KG1 (cell line): Measurements from ENCODE around the gene RPS2.

Source experiments
- DNase-seq: peaks from one replicate; lab custom pipeline; 2025; lab: John Stamatoyannopoulos, UW

RPS2 gene

DNA sequence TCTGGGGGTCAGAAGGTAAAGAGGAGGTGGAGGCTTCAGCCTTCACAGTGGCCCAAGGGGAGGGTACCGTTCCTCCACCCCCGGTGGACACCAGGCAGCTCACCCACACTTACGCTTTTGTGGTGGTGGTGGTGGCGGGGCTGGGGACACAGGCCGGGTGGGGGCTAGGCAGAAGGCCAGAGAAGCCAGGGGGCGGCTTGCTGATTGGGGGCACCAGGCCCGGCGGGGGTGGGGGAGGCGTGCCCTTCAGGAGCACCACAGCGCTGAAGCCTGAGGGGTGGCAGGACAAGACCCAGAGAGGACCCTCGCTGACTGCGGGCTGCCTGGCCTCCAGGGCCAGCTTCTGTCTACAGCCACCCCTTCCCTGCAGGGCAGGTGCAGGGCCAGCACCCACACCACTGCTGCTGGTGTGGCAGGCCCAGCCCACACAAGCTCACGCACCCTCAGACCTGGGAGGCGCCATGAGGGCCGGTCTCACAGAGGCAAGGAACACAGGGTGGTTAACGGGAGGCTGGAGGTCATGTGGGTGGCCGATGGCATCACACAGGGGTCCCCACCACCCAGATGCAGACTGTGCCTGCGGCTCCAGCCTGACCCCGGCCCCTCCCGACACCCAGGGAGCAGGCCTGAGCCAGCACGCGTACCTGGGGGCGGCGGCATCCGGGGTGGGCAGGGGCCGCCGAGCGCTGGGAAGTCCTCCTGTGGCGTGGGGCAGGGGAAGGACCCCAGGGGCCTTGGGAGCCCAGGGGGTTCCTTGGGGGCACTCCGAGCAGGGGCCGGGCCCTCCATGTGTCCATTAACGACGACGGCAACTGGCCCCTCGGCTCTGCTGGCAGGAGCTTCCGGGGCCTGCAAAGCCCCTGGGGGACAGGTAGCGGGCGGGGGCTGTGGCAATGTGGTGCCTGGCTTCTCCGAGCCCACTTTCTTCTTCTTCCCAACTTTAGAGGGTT lies 34.5 kb upstream of the RPS2 start:
- no peak for DNase-seq

DNA sequence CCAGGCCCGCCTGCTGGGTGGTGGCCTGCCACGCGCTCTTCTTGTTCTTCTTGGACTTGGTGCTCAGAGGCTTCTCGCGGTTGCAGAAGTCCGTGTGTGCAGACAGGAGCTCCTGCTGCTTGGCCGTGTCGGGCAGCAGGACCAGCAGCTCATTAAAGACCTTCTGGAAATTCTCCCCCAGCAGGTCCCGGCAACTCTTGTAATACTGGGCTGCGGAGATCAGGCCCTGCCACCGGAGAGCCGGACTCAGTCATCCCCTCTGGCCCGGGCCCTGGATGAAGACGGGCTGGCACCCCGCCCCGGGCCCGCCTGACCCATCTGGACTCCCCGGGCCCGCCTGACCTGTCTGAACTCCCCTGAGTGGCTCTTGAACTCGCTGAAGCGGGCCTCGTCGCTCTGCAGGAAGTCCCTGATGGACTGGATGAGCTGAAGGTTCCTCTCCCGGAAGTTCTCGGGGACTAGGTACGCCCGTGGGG lies 33.8 kb upstream of the RPS2 start:
- DNase-seq, result no peak

DNA sequence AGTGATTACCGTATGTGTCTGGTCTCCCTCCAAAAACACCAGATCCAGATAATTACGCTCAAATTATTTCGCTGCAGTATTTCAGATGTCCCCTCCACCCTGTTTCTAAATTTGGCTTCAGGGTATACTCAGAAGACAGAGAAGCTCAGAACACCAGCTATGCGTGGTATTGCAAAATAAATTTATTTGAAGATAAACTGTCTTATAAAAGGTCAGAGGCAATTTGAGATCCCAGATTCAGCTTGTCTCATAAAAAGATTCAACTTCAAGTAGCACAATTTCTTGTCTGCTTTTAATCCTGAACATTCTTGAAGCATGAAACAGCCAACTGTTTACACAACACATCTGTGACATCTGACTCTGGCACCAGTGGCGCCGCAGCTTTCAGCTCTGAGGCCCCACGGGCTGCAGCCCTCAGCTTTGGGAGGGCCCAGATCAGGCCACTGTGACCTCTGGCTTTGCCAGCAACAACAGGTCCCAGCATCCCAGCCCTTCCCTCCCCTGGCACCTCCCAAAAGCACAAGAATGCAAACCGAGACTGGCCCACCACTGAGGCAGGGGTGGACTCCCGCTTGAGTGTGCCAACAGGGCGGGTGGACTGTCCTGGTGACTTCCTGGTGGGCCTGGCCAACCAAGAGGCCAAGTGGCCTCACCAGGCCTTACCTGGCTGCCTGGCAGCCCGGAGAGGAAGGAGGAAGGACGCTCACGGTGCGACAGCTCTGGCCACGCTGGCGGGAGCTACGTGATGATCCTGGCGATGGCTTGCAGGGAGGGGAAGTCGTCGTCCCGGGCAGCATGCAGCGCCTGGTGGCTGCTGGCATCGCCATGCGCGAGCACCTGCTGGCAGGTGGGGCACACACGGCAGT lies 33.1 kb upstream of the RPS2 start:
- no peak for DNase-seq

DNA sequence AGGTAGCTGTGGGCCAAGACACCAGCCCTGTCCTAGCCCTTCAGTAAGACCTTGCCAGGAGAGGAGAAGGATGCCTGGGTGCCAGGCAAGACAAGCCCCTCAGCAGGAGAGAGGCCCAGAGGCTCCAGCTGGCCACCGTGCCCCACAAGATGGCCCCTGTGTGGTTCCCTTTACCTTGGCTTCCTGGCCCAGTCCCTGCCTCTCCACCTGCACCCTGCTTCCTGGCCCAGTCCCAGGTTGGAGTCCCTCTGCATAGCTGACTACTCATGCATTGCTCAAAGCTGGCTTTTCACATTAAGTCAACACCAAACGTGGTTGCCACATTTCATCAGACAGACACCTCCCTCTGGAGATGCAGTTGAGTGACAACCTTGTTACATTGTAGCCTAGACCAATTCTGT lies 29.1 kb upstream of the RPS2 start:
- DNase-seq, result no peak

DNA sequence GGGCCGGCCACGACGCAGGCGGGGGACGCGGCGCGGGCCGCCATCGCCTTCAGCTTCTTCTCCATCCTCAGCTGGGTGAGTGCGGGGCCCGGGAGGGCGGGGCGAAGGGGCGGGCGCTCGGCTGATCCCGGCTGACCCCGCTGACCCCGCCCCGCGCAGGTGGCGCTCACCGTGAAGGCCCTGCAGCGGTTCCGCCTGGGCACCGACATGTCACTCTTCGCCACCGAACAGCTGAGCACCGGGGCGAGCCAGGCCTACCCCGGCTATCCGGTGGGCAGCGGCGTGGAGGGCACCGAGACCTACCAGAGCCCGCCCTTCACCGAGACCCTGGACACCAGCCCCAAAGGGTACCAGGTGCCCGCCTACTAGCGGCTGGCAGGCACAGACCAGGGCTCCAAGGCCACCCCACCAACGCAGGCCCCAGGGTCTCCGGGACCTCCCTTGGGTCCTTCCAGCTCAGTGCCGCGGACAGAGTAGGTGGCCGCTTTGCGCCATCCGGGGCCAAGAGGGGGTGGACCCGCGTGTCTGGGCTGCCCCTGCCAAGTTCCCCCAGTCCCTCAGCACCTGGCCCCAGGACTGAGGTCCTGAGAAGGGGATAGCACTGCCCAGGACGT lies 28.2 kb upstream of the RPS2 start:
- no peak for DNase-seq

DNA sequence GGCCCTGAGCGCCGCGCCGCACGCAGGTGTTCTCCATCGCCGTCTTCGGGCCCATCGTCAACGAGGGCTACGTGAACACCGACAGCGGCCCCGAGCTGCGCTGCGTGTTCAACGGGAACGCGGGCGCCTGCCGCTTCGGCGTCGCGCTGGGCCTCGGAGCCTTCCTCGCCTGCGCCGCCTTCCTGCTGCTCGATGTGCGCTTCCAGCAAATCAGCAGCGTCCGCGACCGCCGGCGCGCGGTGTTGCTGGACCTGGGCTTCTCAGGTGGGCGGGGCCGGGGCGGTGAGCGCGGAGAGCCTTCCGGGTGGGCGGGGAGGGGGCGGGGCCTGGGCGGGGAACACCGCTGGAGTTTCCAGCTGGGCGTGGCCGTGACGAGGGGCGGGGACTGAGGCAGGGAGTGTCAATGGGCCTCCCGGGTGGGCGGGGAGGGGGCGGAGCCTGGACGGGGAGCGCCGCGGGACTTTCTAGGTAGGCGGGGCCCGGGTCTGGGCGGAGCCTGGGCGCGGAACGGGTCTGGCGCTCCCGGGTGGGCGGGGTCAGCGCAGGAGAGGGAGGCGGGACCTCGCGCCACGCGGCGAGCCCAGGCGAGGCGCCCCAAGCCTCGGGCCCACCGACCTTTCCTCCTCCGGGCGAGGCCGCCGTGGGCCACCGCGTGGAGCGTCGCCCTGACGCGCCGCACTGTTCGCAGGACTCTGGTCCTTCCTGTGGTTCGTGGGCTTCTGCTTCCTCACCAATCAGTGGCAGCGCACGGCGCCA lies 27.5 kb upstream of the RPS2 start:
- DNase-seq, result no peak

DNA sequence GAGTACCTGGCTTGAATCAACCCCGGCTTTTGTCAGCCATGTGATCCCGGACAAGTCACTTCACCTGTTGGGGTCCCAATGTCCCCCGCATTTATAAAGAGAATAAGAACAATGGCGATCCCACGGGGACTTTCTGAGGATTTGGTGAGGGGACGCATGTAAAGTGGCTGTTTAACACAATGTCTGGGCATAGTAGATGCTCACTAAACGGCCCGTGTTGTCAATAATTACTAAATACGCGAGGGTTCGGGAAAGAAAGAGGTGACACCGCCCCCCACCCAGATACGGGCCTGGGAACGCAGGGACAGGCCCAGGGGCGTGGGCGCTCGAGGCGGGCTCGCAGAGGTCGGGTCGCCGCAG lies 26.9 kb upstream of the RPS2 start:
- DNase-seq, result no peak

DNA sequence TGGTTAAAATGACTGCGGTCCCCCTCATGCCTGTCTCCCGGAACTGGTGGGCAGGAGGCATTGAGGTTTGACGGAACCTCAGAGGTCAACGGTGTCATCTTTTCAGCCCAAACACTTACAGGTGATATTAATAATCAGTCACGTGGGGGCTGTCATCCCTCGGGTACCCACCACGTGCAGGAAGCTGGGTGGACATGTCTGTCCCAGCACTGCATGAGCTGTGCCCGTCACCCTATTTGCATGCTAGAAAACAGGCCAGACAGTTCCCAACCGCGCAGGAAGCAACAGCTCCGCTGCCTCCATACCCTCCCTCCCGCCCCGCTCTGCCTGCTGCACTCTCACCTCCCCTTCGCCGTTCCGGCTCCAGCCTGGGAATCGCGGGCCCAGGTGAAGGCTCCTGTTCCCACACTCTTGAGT lies 26.5 kb upstream of the RPS2 start:
- DNase-seq, result no peak

DNA sequence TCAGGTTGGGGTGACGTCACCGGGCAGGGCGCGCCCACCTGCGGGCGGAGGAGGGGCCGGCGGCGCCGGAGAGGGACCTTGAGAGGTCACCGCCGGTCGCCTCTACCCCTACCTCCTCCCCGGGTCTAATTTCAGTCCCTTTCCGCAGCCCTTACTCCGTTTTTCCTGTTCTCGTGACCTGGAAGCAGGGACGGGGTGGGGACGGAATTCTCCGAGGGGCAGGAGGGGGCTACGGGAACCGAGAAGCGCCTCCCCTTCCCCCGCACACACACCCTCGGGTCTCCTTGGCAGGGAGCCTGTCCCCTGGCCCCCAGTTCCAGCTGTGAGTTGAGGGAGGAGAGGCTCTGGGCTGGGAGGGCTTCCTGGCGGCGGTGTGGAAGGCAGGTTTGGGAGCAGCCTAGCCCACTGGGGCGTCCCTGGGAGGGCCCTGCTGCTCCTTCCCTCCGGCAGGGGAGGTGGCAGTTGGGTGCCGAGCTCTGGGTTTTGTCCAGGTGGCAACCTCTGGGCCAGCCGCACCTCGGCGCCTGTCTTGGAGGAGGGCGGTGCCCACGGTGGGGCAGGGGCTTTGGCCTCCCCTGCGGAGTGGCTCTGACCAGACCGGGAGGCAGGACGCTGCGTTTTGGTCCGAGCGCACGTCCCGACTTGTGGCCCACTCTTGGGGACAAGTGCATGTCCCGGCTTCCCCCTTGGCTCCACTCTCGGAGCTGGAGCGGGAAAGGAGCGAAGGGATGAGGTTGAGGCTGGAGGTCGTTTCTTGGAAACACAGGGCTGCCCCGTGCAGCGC lies 25.9 kb upstream of the RPS2 start:
- DNase-seq, result no peak

DNA sequence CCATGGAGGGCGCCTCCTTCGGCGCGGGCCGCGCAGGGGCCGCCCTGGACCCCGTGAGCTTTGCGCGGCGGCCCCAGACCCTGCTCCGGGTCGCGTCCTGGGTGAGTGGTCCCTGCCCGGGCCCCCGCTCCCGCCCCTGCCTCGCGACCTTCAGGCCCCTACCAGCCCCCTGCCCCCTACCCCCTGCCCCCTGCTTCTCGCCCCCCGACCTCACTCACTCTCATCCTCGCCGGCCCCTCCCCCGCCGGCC lies 25.4 kb upstream of the RPS2 start:
- DNase-seq, result no peak

DNA sequence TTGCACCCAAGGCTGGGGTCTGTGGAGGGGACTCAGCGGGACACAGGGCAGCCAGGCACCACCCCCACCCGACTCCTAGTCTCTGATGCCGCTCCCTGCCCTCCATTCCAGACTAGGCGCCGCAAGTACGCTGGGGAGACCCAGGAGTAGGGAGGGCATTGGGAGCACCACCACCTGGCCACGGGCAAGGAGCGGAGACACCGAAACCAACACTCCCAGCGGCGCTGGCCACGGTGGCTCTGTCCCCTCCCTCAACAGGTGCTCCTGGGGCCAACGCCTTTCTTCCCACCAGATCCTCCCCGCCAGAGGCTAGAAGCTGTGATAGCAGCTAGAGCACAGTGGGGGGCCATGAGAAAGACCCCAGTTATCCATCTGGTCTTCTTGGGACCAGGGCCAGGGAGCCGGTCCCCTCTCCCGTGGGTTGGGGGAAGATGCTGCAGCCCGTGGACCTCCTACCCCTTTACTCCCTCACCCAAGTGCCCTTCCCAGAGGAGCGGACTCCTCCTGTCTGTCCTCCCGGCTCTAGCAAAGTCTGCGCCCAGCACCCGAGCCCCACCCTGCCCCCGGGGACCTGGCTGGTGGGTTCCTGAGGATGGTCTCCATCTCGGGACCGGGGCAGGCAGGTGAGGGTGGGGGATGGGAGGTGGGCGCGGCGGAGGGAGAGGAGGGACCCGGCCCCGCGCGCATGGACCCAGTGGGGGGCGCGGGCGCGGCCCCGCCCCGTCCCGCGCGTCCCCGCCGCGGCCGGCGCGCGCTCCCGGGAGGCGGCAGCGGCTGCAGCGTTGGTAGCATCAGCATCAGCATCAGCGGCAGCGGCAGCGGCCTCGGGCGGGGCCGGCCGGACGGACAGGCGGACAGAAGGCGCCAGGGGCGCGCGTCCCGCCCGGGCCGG lies 24.8 kb upstream of the RPS2 start, which contains the start of gene SYNGR3:
Gene SYNGR3, plus strand, starts transcription at position 762 of the 892 bp plus-strand sequence. CDS start 133 bp downstream, outside the sequence.
- no peak for DNase-seq

DNA sequence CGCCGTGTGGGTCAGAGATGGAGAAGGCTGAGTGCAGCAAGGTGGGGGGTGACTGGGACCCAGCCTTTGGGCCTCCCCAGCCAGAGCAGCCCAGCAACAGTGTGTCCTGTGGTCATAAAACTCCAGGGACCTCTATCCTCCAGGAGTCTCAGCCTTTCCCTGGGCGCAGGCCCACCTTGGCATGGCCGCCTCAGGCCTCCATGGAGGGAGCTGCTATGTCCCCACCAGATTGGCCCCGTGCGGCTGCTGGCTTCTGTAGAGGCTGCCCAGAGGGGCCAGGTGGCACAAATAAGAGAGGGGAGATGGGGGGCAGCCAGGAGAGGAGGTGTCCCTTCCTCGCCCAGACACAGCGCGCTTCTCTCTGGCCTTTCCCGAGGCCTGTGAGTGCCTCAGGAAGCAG lies 22.6 kb upstream of the RPS2 start:
- DNase-seq, result no peak

DNA sequence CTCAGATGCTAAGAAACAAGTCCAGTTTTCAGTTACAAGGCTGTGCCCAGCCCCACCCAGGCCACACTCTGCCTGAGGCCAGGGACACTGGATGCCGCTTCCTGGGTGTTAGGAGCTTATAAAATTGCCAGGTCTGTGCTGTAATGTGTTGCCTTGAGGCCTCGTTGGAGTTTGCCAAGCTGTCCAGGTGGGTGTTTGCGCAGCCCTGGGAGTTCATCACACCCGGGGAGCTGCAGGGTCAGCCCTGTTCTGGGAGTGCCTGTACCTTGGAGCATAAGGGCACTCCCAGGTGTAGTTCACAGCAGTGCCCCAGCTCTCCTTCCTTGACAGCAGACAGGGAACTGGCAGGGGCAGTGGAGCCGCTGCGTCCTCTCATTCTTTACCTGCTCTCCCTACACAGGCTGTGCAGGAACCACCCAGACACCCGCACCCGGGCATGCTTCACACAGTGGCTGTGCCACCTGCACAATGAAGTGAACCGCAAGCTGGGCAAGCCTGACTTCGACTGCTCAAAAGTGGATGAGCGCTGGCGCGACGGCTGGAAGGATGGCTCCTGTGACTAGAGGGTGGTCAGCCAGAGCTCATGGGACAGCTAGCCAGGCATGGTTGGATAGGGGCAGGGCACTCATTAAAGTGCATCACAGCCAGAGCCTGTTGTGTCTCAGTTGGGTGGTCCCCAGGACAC lies 21.0 kb upstream of the RPS2 start:
- no peak for DNase-seq

DNA sequence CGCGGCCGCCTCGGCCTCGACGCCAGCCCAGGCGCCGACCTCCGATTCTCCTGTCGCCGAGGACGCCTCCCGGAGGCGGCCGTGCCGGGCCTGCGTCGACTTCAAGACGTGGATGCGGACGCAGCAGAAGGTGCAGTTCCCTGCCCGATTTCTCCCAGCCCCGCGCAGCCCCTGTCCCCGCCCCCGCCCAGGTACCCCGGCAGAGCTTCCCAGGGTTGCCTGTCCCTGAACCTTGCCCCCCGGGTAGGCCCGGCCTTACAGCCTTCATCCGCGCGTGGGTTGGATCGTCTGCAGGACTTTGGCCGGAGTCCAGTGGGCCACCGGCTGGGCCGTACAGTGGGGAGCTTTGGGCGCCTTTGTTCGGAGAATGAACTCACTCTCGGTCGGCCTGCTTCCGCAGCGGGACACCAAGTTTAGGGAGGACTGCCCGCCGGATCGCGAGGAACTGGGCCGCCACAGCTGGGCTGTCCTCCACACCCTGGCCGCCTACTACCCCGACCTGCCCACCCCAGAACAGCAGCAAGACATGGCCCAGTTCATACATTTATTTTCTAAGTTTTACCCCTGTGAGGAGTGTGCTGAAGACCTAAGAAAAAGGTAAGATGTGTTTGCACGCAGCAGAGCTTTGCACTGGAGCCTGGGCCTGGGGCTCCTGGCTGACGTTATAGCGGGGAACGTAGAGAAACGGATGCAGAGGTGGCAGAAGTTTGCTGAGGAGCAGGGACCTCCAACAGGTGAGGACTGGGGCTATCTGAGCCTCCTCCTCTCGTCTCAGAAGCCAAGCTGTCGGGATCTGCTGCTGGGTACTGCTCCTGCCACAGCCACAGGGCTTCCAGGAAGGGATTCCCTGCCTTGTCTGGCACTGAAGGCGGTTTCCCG lies 20.0 kb upstream of the RPS2 start:
- DNase-seq, result no peak

DNA sequence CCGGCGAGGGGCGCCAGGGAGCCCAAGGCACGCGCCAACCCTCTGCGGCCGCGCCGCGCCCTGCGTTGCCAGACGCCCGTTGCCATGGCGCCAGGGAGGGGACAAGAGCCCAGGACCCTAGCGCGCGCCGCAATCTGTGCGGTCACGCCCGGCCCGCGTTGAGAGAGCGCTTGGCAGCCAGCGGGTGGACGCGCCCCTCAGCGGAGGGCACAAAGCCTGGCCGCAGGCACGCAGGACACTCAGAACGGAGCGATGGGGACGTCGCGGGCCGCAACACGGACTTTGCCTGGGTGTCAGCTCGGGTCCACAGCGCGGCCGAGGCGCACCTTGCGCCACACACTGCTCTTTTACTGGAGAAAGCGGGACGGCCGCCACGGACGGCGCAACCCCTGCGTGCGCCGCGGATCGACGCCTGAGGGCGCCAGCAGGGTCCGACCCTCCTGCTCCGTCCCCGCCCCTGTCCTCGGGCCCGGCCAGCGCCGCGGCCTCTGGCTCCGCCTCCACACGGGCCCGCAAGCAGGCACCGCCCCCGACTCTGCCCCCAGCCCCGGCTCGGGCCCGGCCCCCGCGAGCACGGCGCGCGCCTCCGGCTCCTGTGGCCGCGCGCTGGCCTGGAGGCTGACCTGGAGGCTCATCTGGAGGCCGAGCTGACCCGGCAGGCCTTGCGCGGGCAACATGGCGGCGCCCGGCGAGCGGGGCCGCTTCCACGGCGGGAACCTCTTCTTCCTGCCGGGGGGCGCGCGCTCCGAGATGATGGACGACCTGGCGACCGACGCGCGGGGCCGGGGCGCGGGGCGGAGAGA lies 19.1 kb upstream of the RPS2 start, which contains the start of gene GFER:
Gene GFER, plus strand, starts transcription at position 650 of the 803 bp plus-strand sequence. Its CDS starts 26 bp downstream, at position 676.
- DNase-seq, result peak; percentile 74

DNA sequence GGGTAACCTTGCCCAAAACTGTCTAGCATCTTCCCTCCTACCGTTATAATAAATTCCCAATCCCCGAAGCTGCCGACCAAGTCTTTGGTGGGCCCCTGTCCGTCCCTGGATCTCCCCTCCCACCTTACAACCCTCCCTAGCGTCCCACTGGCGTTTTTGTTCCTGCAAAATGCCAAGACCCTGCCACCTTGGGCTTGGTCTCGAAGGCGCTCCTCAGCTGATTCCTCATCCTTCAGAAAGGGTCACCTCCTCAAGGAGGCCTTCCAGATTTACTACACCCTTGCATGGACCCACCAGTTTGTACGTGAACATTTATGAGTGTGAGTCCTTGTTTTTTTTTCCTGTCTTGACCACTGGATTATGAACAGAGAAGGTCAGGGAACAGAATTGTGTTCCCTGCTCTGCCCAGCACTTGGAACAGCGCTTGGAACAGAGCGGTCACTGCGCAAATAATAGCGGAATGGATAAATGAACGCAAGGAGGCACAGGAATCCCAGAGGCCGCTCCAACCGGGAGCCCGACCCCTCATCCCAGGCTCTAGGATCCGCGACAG lies 18.4 kb upstream of the RPS2 start:
- DNase-seq, result no peak

DNA sequence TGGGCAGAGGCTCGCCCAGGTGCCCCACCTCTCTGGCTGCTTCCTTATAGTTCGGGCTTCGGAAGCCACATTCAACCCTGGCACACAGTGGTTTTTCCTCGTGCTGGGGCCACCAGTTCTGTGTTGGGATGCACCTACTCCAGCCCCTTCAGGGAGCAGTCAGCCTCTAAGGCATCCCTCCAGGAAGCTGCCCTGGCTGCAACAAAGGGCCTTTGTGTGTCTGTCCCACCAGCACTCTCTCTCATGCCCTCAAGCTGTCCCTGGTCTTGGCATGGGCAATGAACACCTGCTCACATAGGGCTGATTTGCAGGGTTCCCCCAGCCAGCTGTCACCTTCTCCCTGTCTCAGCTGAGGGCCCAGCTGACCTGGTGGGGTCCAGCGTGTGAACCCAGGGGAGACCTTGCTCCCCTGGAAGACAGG lies 17.4 kb upstream of the RPS2 start:
- DNase-seq, result no peak
